HUES64 (cell line): ENCODE measurements around the gene WDR72. TPM values are rescaled to one million over a fixed set of nuclear protein-coding genes. Genes with fewer than 3 reads are reported as not detected.
A peak's percentile ranks its signal among the peaks of the same experiment; 100 is the strongest.
"Not testable (repeated sequence)": the region's sequence is repeated elsewhere in the genome, so short reads cannot be mapped to it uniquely, and the experiment has no call there.

ENCODE experiments used
- H3K27ac ChIP-seq: 2 replicates; pipeline ENCODE4 v1.7.0; 2013; ENCODE audit warnings: low read depth, low read length, inconsistent platforms
- H3K27me3 ChIP-seq: 2 replicates; pipeline ENCODE4 v1.6.1; 2013; ENCODE audit warnings: mild to moderate bottlenecking, low read length; ENCODE audit not compliant: insufficient read depth
- H3K36me3 ChIP-seq: 2 replicates; pipeline ENCODE4 v1.6.1; 2013; ENCODE audit warnings: mild to moderate bottlenecking, low read length; ENCODE audit not compliant: insufficient read depth
- H3K4me1 ChIP-seq: 2 replicates; pipeline ENCODE4 v1.6.1; 2013; ENCODE audit warnings: mild to moderate bottlenecking, low read length, moderate library complexity; ENCODE audit not compliant: insufficient read depth
- H3K4me3 ChIP-seq: 2 replicates; pipeline ENCODE4 v1.5.1; 2013; ENCODE audit warnings: mild to moderate bottlenecking, low read length, moderate library complexity
- H3K9ac ChIP-seq: 2 replicates; pipeline ENCODE4 v1.6.1; 2013; ENCODE audit warnings: mild to moderate bottlenecking, low read depth, low read length
- H3K9me3 ChIP-seq: 2 replicates; pipeline ENCODE4 v1.6.1; 2013; ENCODE audit warnings: low read depth, low read length; ENCODE audit not compliant: insufficient read depth
- WGBS: fragments of 150-250, 120-280 bp; methylation state at CpG from one replicate; pipeline ENCODE4 v1.1.7; 2013; ENCODE audit warnings: missing lambda C conversion rate; 5-methylcytosine and 5-hydroxymethylcytosine counted together
- polyA plus RNA-seq, 2 experiments: library from polyadenylated mRNA; stranded (reverse); fragments of 50-300 nt; gene quantifications; one replicate each; pipeline ENCODE4 v1.2.3, GENCODE V29; 2013

The WDR72 gene
- 1.4 TPM for polyA plus RNA-seq (2013, experiment 1 of 2)
- 3.0 TPM for polyA plus RNA-seq (2013, experiment 2 of 2)

DNA sequence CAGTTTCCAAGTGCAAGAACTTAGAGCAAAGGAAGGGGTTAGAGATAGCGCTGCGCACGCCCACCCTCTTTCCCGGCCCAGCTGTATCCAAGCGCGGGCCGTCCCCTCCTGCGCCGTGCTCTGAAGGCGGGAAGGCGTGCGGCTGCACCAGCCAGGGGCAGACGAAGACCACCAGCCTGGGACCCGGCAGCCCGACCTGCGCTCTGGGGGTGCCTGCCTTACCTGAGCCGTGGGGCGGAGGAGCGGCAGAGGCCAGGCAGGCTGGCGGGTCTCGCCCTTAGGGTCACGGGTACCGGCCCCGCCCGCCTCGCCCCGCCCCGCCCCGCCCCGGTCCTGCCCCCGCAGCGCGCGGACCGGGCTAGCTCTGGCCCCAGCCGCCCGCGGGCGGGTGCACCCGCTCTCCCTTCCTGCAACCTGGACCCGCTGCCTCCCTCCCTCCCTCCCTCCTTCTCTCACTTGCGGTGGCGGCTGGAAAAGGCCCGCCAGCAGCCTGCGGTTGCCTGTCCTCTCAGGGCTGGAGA lies at the start of gene WDR72:
WDR72 (minus strand) TSS at position 253 of the 521 bp plus-strand sequence. CDS start 26,514 bp downstream, outside the sequence.
- H3K9me3 ChIP-seq: no peaks in the 10 kb centered on the region
- H3K9ac ChIP-seq: no peak within 1 kb of the TSS
- 2% methylated on average over 42 of the region's 45 CpGs for WGBS
- peak within 1 kb of the TSS; percentile 68 for H3K4me3 ChIP-seq
- no peaks in the 10 kb centered on the region for H3K36me3 ChIP-seq
- no peaks in the 10 kb centered on the region for H3K4me1 ChIP-seq
- no peak within 1 kb of the TSS for H3K27ac ChIP-seq
- peaks cover 43% of the 10 kb centered on the region for H3K27me3 ChIP-seq

DNA sequence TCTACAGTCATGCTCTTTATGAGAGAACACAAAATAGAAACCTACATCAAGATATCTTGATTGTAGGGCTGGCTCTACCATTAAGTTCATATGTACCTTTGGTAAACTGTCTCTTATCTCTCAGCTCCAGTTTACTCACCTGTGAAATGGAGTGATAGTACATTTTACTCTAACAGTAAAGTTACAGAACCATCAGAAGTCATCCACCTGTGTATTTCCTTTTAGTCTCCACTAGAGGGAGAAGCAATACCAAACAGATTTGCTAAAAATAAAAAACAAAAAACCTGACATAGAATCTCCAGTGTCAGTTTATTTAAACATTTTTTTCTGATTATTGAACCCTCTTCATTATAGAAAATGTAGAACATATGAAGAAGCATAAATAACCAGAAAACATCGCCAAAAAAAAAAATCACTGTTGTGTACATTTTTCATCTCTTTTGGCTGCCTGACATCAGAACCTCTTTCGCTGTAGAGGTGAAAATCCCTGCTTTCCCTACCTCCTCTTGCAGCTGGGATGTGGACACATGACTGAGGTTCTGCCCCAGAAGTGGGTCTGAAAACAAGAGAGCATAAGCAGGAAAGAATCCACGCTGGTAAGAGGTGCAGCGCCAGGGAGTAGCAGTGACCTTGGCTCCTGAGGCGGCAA lies 48.7 kb upstream of the WDR72 start:
- 62% methylated on average over 5 of the region's 5 CpGs for WGBS
- no peak overlapping the region for H3K9ac ChIP-seq
- no peaks in the 10 kb centered on the region for H3K4me1 ChIP-seq
- H3K4me3 ChIP-seq: no peak overlapping the region
- no peaks in the 10 kb centered on the region for H3K36me3 ChIP-seq
- no peak overlapping the region for H3K27ac ChIP-seq
- no peaks in the 10 kb centered on the region for H3K27me3 ChIP-seq
- H3K9me3 ChIP-seq: no peaks in the 10 kb centered on the region

DNA sequence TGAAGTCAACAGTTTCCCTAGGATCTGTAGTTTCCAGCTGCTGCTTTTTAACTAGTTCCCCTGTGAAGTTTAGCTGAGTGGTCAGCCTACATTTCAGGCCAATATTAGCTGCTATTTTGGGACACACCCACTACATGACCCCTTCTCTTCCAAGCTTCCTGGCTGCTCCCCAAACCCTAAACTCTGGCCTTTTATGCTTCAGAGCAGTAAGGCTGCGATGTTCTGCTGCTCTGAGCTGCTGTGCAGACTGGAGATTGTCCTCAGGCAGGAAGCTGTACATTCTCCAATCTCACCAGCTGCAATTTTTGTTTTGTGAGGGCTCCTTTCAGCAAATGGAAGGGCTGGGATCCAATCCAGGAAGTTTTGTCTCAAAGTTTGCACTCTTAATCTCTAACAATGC lies 48.0 kb upstream of the WDR72 start:
- no peak overlapping the region for H3K27ac ChIP-seq
- H3K9ac ChIP-seq: no peak overlapping the region
- H3K27me3 ChIP-seq: no peaks in the 10 kb centered on the region
- no peaks in the 10 kb centered on the region for H3K4me1 ChIP-seq
- no peaks in the 10 kb centered on the region for H3K36me3 ChIP-seq
- 92% methylated on average over 1 of the region's 1 CpG for WGBS
- H3K9me3 ChIP-seq: no peaks in the 10 kb centered on the region
- H3K4me3 ChIP-seq: no peak overlapping the region

DNA sequence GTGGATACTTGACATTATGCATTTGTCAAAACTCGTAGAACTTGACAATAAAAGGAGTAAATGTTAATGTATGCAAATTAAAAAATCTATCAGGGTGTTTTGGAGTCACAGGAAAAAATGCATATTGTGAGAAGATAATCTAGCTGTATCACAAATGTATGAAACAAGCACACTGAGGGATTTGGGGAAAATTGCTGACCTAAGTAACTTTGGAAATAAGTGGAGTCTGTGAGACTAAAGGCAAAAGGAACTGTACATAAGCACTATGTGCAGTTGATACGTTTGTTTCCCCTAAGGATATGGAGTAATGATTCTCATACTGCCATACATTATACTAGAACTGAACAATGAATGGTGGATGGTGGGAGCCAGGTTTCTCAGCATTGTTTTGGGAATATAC lies 43.2 kb upstream of the WDR72 start:
- WGBS: 0% methylated on average over 1 of the region's 2 CpGs
- H3K27ac ChIP-seq: no peak overlapping the region
- no peaks in the 10 kb centered on the region for H3K36me3 ChIP-seq
- H3K9me3 ChIP-seq: no peaks in the 10 kb centered on the region
- no peak overlapping the region for H3K9ac ChIP-seq
- no peaks in the 10 kb centered on the region for H3K27me3 ChIP-seq
- no peak overlapping the region for H3K4me3 ChIP-seq
- H3K4me1 ChIP-seq: no peaks in the 10 kb centered on the region

DNA sequence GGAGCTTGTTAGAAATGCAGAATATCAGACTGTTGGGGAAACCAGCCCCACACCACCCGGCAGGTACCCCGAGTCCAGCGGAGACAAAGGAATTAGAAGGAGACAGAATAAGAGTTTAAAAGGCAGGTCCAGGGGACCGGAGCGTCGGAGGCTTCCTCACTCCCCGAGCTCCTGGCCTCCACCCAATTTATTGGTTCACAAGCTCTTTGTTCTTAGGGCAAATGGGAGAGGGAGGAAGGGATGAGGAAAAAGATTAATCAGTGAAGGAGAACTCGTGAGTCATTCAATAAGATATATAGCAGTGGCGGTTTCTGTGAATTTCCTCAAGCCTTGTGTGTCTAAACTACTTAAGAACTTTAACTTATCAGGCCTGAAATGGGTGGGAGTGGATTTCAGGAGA lies 32.1 kb upstream of the WDR72 start:
- Histone ChIP-seq H3K4me1 (no peaks in the 10 kb centered on the region), H3K9ac (no peak overlapping the region), H3K27ac (no peak overlapping the region), H3K36me3 (no peaks in the 10 kb centered on the region), H3K9me3 (no peaks in the 10 kb centered on the region), H3K27me3 (no peaks in the 10 kb centered on the region), H3K4me3 (no peak overlapping the region)
- WGBS: 96% methylated on average over 9 of the region's 9 CpGs

DNA sequence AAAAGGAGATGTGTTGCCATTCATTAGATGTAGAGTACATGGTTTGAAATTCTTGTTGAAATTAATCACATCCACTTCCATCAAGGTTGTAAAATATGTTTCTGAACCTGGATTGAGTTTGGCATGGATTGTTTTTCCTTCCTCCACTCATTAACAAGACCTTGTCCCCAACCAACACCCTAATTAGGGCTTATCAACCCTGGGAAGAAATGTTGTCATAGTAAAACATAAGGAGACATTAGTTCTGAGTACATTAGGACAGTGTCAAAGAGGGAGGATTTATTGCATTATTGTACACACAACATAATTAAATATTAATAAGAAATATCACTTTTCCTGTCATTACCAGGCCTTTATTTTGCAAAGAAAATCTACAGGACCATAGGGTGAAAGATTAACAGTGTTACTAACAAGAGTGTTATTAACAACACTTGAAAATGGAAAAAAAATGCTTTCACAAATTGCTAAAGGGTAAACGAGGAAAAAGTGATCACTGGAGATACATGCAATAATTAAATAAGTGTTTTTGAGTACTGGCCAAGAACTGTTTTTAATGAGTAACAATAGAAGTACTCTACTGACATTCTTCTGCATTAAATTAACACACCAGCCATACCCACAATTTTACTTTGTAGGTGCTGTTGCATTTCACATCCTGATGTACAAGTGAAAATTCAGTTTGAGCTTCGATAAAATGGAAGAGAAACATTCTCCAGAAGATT lies 30.4 kb upstream of the WDR72 start:
- H3K4me3 ChIP-seq: no peak overlapping the region
- no peak overlapping the region for H3K27ac ChIP-seq
- 90% methylated on average over 2 of the region's 2 CpGs for WGBS
- H3K9ac ChIP-seq: no peak overlapping the region
- H3K36me3 ChIP-seq: no peaks in the 10 kb centered on the region
- no peaks in the 10 kb centered on the region for H3K4me1 ChIP-seq
- no peaks in the 10 kb centered on the region for H3K27me3 ChIP-seq
- no peaks in the 10 kb centered on the region for H3K9me3 ChIP-seq

DNA sequence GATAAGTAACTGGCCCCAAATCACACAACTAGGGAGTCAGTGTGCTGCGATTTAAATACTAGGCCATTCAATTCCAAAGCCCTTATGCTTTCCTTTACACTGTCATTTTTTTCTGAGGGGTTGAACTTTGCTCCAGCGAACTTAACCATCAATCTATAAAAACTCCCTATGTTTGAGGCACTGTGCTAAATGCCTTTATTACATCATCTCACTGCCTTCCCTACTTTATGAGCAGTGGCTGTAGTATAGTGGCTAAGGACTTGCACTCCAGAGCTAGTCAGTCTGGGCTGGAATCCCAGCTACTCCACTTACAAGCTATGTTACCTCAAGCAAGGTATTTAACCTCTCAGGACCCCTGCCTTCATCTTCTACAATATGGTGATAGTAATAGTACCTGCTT lies 26.9 kb upstream of the WDR72 start:
- Histone ChIP-seq H3K4me3 (no peak overlapping the region), H3K9me3 (no peaks in the 10 kb centered on the region; the same call in 1 of the 2 replicates)
- 88% methylated on average over 2 of the region's 2 CpGs for WGBS

DNA sequence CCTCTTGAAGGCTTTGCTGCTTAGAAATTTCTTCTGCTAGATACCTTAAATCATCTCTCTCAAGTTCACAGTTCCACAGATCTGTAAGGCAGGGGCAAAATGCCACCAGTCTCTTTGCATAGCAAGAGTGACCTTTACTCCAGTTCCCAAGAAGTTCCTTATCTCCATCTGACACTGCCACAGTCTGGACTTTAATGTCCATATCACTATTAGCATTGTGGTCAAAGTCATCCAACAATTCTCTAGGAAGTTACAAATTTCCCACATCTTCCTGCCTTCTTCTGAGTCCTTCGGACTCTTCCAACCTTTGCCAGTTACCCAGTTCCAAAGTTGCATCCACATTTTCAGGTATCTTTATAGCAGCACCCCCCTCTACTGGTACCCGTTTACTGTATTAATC lies 25.8 kb upstream of the WDR72 start:
- WGBS: 97% methylated on average over 2 of the region's 2 CpGs

More for the DNA sequence above, 26.9 kb upstream of the WDR72 start:
- H3K9ac ChIP-seq: no peak overlapping the region
- no peaks in the 10 kb centered on the region for H3K36me3 ChIP-seq
- H3K27me3 ChIP-seq: no peaks in the 10 kb centered on the region
- H3K27ac ChIP-seq: no peak overlapping the region
- H3K4me1 ChIP-seq: no peaks in the 10 kb centered on the region

DNA sequence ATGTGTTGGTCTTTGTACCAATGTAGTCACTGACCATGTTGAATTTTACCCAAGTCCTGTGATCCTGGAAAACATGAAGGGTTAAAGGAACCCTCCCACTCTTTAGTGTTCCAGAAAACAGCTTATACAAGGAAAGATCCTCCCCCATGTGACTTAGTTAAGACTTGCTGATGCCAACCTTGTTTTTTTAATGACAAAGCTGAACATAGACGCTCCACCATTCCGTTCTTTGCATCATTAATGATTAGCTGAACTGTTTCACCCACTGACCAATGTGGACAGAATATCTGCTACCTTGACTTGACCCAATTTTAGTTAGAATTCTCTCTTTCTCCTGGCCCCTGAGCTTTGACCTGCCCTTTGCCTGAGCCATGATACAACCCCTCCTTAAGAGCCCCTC lies 3.5 kb upstream of the WDR72 start:
- Histone ChIP-seq H3K9ac (no peak overlapping the region), H3K9me3 (no peaks in the 10 kb centered on the region), H3K4me3 (no peak overlapping the region), H3K4me1 (no peaks in the 10 kb centered on the region), H3K27ac (no peak overlapping the region), H3K27me3 (peaks cover 39% of the 10 kb centered on the region), H3K36me3 (no peaks in the 10 kb centered on the region)
- 94% methylated on average over 2 of the region's 2 CpGs for WGBS

More for the DNA sequence above, 25.8 kb upstream of the WDR72 start:
- not testable (repeated sequence) for H3K9me3 ChIP-seq, H3K4me3 ChIP-seq, H3K27ac ChIP-seq, H3K9ac ChIP-seq, H3K27me3 ChIP-seq, H3K4me1 ChIP-seq, H3K36me3 ChIP-seq

DNA sequence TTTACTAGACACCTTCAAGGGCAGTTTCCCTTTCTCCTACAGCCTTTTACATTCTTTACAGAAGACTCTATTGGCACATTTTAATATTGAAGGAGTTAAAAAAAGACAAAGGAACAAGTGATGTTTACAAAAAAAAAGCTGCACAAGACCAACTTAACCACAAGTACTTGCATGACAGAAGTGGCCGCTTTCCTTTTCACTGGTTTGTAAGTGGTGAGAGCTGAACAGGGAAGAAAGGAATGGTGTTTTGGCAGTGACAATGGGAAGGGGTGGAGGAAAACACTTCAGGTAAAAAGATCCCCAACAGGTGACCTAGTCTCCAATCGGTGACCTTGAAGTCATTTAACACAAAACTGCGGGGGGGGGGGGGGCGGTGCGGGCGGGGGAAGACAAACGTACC lies 1.1 kb downstream of the WDR72 start:
- peaks cover 43% of the 10 kb centered on the region for H3K27me3 ChIP-seq
- H3K4me1 ChIP-seq: no peaks in the 10 kb centered on the region
- H3K9me3 ChIP-seq: no peaks in the 10 kb centered on the region
- H3K27ac ChIP-seq: no peak overlapping the region
- no peak overlapping the region for H3K9ac ChIP-seq
- 58% methylated on average over 2 of the region's 7 CpGs for WGBS
- no peak overlapping the region; the same call in 1 of the 2 replicates for H3K4me3 ChIP-seq
- no peaks in the 10 kb centered on the region for H3K36me3 ChIP-seq

DNA sequence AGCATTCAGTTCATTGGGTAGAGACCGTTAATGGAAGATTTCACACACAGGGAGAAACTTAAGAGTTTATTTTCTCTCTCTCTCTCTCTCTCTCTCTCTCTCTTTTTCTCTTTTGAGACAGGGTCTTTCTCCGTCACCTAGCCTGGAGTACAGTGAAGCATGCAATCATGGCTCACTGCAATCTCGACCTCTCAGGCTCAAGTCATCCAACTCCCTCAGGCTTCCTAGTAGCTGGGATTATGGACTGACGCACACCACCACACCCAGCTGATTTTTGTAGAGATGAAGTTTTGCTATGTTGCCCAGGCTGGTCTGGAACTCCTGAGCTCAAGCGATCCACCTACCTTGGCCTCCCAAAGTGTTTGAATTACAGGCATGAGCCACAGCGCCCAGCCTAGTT lies 1.6 kb downstream of the WDR72 start:
- Histone ChIP-seq H3K27me3 (peaks cover 43% of the 10 kb centered on the region), H3K36me3 (no peaks in the 10 kb centered on the region), H3K27ac (no peak overlapping the region), H3K9me3 (no peaks in the 10 kb centered on the region), H3K4me3 (no peak overlapping the region), H3K9ac (no peak overlapping the region), H3K4me1 (no peaks in the 10 kb centered on the region)
- WGBS: 87% methylated on average over 5 of the region's 6 CpGs
